ENCODE measurements around the gene MYO9B. TPM values are rescaled to one million over a fixed set of nuclear protein-coding genes. Genes with fewer than 3 reads are reported as not detected.

Gene MYO9B
- total RNA-seq, 1 experiment from 2014 or later = 103 TPM

- Histone ChIP-seq H3K4me1 (replicated peaks; ENCODE audit: insufficient read depth) (peaks cover 15% of the 10 kb centered on the region), H2AFZ (no peak overlapping the region), H4K20me1 (ENCODE audit: insufficient read depth) (peaks cover 10% of the 10 kb centered on the region; the same call in 1 of the 2 replicates), H3K4me2 (no peak overlapping the region), H3K36me3 (ENCODE audit: low read depth) (peaks cover 5% of the 10 kb centered on the region; the same call in 1 of the 2 replicates), H3K79me2 (ENCODE audit: low read depth) (peaks cover 43% of the 10 kb centered on the region), H3K27me3 (ENCODE audit: insufficient read depth, low read depth) (no peaks in the 10 kb centered on the region), H3K27ac (no peak overlapping the region), H3F3A (ENCODE audit: insufficient read depth, low read depth) (peaks cover 25% of the 10 kb centered on the region), H3K4me3 (no peak overlapping the region), H3K9me3 (ENCODE audit: insufficient read depth, low read depth) (no peaks in the 10 kb centered on the region), H3K9me2 (ENCODE audit: insufficient read depth) (no peaks in the 10 kb centered on the region)
- CTCF ChIA-PET = no interaction called here
- TF ChIP-seq EZH2 (IDR thresholded peaks at IDR 0.05; ENCODE audit: low read depth) (no peak), CTCF (conservative IDR thresholded peaks at IDR 0.05) (no peak)
- intact Hi-C loops (cut with micrococcal nuclease; ENCODE audit: unreplicated experiment) = no loop called here
- no TSS peak for BruUV-seq (replicated peaks)
- no peak for DNase-seq
- POLR2A ChIA-PET (ENCODE audit: unreplicated experiment) = no interaction called here
Observed at GRCh38 chr19:17112700-17113099, 37.1 kb downstream of the MYO9B start.

- no peaks in the 10 kb centered on the region for H3K27me3 ChIP-seq (ENCODE audit: insufficient read depth, low read depth)
- peak in 1 of 2 experiments; percentile 32 for DNase-seq
- H3K79me2 ChIP-seq (ENCODE audit: low read depth) = peaks cover 43% of the 10 kb centered on the region
- no peak overlapping the region for H2AFZ ChIP-seq
- intact Hi-C loops (cut with micrococcal nuclease; ENCODE audit: unreplicated experiment) = no loop called here
- H3K9me2 ChIP-seq (ENCODE audit: insufficient read depth) = no peaks in the 10 kb centered on the region
- no peak overlapping the region for H3K27ac ChIP-seq
- no peaks in the 10 kb centered on the region for H3K9me3 ChIP-seq (ENCODE audit: insufficient read depth, low read depth)
- peaks cover 13% of the 10 kb centered on the region for H3K4me1 ChIP-seq (replicated peaks; ENCODE audit: insufficient read depth)
- no peak for TF ChIP-seq EZH2 (IDR thresholded peaks at IDR 0.05; ENCODE audit: low read depth)
- TF ChIP-seq CTCF (conservative IDR thresholded peaks at IDR 0.05) = no peak
- CTCF ChIA-PET = no interaction called here
- no peak overlapping the region for H3K4me3 ChIP-seq
- POLR2A ChIA-PET (ENCODE audit: unreplicated experiment) = no interaction called here
- BruUV-seq (replicated peaks) = no TSS peak
- H3F3A ChIP-seq (ENCODE audit: insufficient read depth, low read depth) = peaks cover 26% of the 10 kb centered on the region
- peaks cover 10% of the 10 kb centered on the region; the same call in 1 of the 2 replicates for H4K20me1 ChIP-seq (ENCODE audit: insufficient read depth)
- peaks cover 5% of the 10 kb centered on the region; the same call in 1 of the 2 replicates for H3K36me3 ChIP-seq (ENCODE audit: low read depth)
- no peak overlapping the region for H3K4me2 ChIP-seq
Observed at GRCh38 chr19:17113127-17113785, 37.7 kb downstream of the MYO9B start.

- DNase-seq = peak in 1 of 2 experiments; percentile 28
- Histone ChIP-seq H3K79me2 (ENCODE audit: low read depth) (peaks cover 48% of the 10 kb centered on the region), H3F3A (ENCODE audit: insufficient read depth, low read depth) (peaks cover 22% of the 10 kb centered on the region; the same call in 1 of the 2 replicates), H3K27me3 (ENCODE audit: insufficient read depth, low read depth) (no peaks in the 10 kb centered on the region), H3K9me2 (ENCODE audit: insufficient read depth) (no peaks in the 10 kb centered on the region), H3K9me3 (ENCODE audit: insufficient read depth, low read depth) (no peaks in the 10 kb centered on the region), H3K4me2 (no peak overlapping the region), H4K20me1 (ENCODE audit: insufficient read depth) (peaks cover 16% of the 10 kb centered on the region), H3K4me1 (replicated peaks; ENCODE audit: insufficient read depth) (peaks cover under 1% of the 10 kb centered on the region), H2AFZ (no peak overlapping the region), H3K27ac (no peak overlapping the region), H3K36me3 (ENCODE audit: low read depth) (peaks cover 5% of the 10 kb centered on the region; the same call in 1 of the 2 replicates), H3K4me3 (no peak overlapping the region)
- CTCF ChIA-PET = no interaction called here
- TF ChIP-seq EZH2 (IDR thresholded peaks at IDR 0.05; ENCODE audit: low read depth) = no peak
- no peak for TF ChIP-seq CTCF (conservative IDR thresholded peaks at IDR 0.05)
- POLR2A ChIA-PET (ENCODE audit: unreplicated experiment) = no interaction called here
- no TSS peak for BruUV-seq (replicated peaks)
- intact Hi-C loops (cut with micrococcal nuclease; ENCODE audit: unreplicated experiment) = no loop called here
Observed at GRCh38 chr19:17114414-17114831, 38.8 kb downstream of the MYO9B start.

Data from PC-9 (cell line).